Immature natural killer cell (primary cell): ENCODE measurements around the gene MRPL3. TPM values are rescaled to one million over a fixed set of nuclear protein-coding genes. Genes with fewer than 3 reads are reported as not detected.
"Not testable (repeated sequence)": the region's sequence is repeated elsewhere in the genome, so short reads cannot be mapped to it uniquely, and the experiment has no call there.

Experiments
- DNase-seq, 3 donors: peaks; one replicate each; pipeline ENCODE4 v3.0.0; 2022; ENCODE audit warnings: mixed read lengths in 1 of 3
- H3K27ac Mint-ChIP-seq, 6 donors: one replicate each; pipeline ENCODE4 v1.8.0; 2020; ENCODE audit warnings: mixed read lengths in 6 of 6, mild to moderate bottlenecking in 5 of 6, inconsistent platforms in 4 of 6, moderate library complexity in 3 of 6
- H3K27me3 Mint-ChIP-seq, 3 donors: one replicate each; pipeline ENCODE4 v1.8.0; 2020 to 2021; ENCODE audit warnings: low read depth in 3 of 3, mild to moderate bottlenecking in 3 of 3, mixed read lengths in 3 of 3, moderate library complexity in 3 of 3, inconsistent platforms in 1 of 3
- H3K36me3 Mint-ChIP-seq, 3 donors: one replicate each; pipeline ENCODE4 v1.8.0; 2020; ENCODE audit warnings: mixed read lengths in 3 of 3, inconsistent platforms in 2 of 3, mild to moderate bottlenecking in 2 of 3
- H3K4me1 Mint-ChIP-seq, 2 donors: one replicate each; pipeline ENCODE4 v1.8.0; 2020; ENCODE audit warnings: inconsistent platforms in 2 of 2, mild to moderate bottlenecking in 2 of 2, mixed read lengths in 2 of 2, moderate library complexity in 1 of 2
- H3K4me3 Mint-ChIP-seq, 5 donors: one replicate each; pipeline ENCODE4 v1.8.0; 2020; ENCODE audit warnings: mild to moderate bottlenecking in 5 of 5, mixed read lengths in 5 of 5, inconsistent platforms in 3 of 5, moderate library complexity in 3 of 5
- H3K9me3 Mint-ChIP-seq, 6 donors: one replicate each; pipeline ENCODE4 v1.8.0; 2020; ENCODE audit warnings: mild to moderate bottlenecking in 6 of 6, mixed read lengths in 6 of 6, inconsistent platforms in 4 of 6, moderate library complexity in 3 of 6
- polyA plus RNA-seq, 3 donors: library from polyadenylated mRNA; unstranded; fragments of 300-500 nt; fragmentation: Illumina TruSeq; gene quantifications; one replicate each; pipeline ENCODE4 v1.2.3, GENCODE V29; 2021

The MRPL3 gene
- polyA plus RNA-seq, 3 donors from 2014 or later = 63.5 to 101 (median 66.5) TPM

- Mint-ChIP-seq H3K27me3 (peaks cover 0 to 15% (median 0%) of the 10 kb centered on the region in 3 donors), H3K36me3 (no peaks in the 10 kb centered on the region), H3K27ac (no peak overlapping the region), H3K4me1 (no peaks in the 10 kb centered on the region), H3K4me3 (no peak overlapping the region), H3K9me3 (peaks cover 0 to 2% (median 0%) of the 10 kb centered on the region in 6 donors)
- DNase-seq = no peak
Observed at GRCh38 chr3:131535596-131535995, 32.8 kb upstream of the MRPL3 start.

- H3K27ac Mint-ChIP-seq = no peak overlapping the region
- H3K9me3 Mint-ChIP-seq = peaks cover 0 to 2% (median 0%) of the 10 kb centered on the region in 6 donors
- H3K4me1 Mint-ChIP-seq = no peaks in the 10 kb centered on the region
- peaks cover 0 to 15% (median 0%) of the 10 kb centered on the region in 3 donors for H3K27me3 Mint-ChIP-seq
- H3K4me3 Mint-ChIP-seq = no peak overlapping the region
- no peak for DNase-seq
- no peaks in the 10 kb centered on the region for H3K36me3 Mint-ChIP-seq
Observed at GRCh38 chr3:131535131-131535530, 32.4 kb upstream of the MRPL3 start.

- Mint-ChIP-seq H3K27me3 (peaks cover 2 to 18% (median 3%) of the 10 kb centered on the region in 3 donors), H3K4me3 (no peak overlapping the region), H3K9me3 (peaks cover 0 to 2% (median 0%) of the 10 kb centered on the region in 6 donors), H3K27ac (no peak overlapping the region), H3K4me1 (no peaks in the 10 kb centered on the region), H3K36me3 (no peaks in the 10 kb centered on the region)
- no peak for DNase-seq
Observed at GRCh38 chr3:131532645-131533044, 29.9 kb upstream of the MRPL3 start.

- DNase-seq = no peak
- H3K4me3 Mint-ChIP-seq = no peak overlapping the region
- no peaks in the 10 kb centered on the region for H3K4me1 Mint-ChIP-seq
- H3K27me3 Mint-ChIP-seq = peaks cover 5 to 12% (median 7%) of the 10 kb centered on the region in 3 donors
- H3K27ac Mint-ChIP-seq = no peak overlapping the region
- peaks cover 0 to under 1% (median 0%) of the 10 kb centered on the region in 6 donors for H3K9me3 Mint-ChIP-seq
- H3K36me3 Mint-ChIP-seq = no peaks in the 10 kb centered on the region
Observed at GRCh38 chr3:131530843-131531242, 28.1 kb upstream of the MRPL3 start.

GRCh38 chr3:131530388-131530787, 27.6 kb upstream of the MRPL3 start:
- Mint-ChIP-seq H3K27me3 (peaks cover 5 to 12% (median 7%) of the 10 kb centered on the region in 3 donors), H3K9me3 (no peaks in the 10 kb centered on the region), H3K36me3 (no peaks in the 10 kb centered on the region), H3K27ac (no peak overlapping the region), H3K4me1 (no peaks in the 10 kb centered on the region), H3K4me3 (no peak overlapping the region)
- DNase-seq = no peak

- no peaks in the 10 kb centered on the region for H3K9me3 Mint-ChIP-seq
- peaks cover 5 to 14% (median 7%) of the 10 kb centered on the region in 3 donors for H3K27me3 Mint-ChIP-seq
- no peak overlapping the region for H3K27ac Mint-ChIP-seq
- no peaks in the 10 kb centered on the region for H3K4me1 Mint-ChIP-seq
- no peaks in the 10 kb centered on the region for H3K36me3 Mint-ChIP-seq
- no peak for DNase-seq
- no peak overlapping the region for H3K4me3 Mint-ChIP-seq
Observed at GRCh38 chr3:131526801-131527347, 24.1 kb upstream of the MRPL3 start.

GRCh38 chr3:131518680-131519079, 15.9 kb upstream of the MRPL3 start:
- Mint-ChIP-seq H3K27ac (no peak overlapping the region), H3K27me3 (peaks cover 0 to 4% (median 3%) of the 10 kb centered on the region in 3 donors), H3K4me3 (no peak overlapping the region), H3K36me3 (peaks cover 0 to 3% (median 0%) of the 10 kb centered on the region in 3 donors), H3K4me1 (no peaks in the 10 kb centered on the region), H3K9me3 (peaks cover 0 to 5% (median 0%) of the 10 kb centered on the region in 6 donors)
- no peak for DNase-seq

- Mint-ChIP-seq H3K9me3 (no peaks in the 10 kb centered on the region), H3K27me3 (peaks cover 2 to 11% (median 6%) of the 10 kb centered on the region in 3 donors), H3K4me3 (no peak overlapping the region), H3K27ac (no peak overlapping the region), H3K4me1 (peaks cover 31 to 38% of the 10 kb centered on the region in 2 donors), H3K36me3 (no peaks in the 10 kb centered on the region)
- DNase-seq = no peak
Observed at GRCh38 chr3:131505421-131505820, 2.6 kb upstream of the MRPL3 start.

GRCh38 chr3:131503320-131503635, 507 bp upstream of the MRPL3 start:
- Mint-ChIP-seq H3K27me3 (peaks cover 2 to 11% (median 6%) of the 10 kb centered on the region in 3 donors), H3K36me3 (peaks cover 4 to 14% (median 6%) of the 10 kb centered on the region in 3 donors), H3K9me3 (no peaks in the 10 kb centered on the region), H3K4me1 (peaks cover 31 to 53% of the 10 kb centered on the region in 2 donors), H3K4me3 (peak overlapping the region; percentile 90 to 97 (median 93)), H3K27ac (peak overlapping the region; percentile 88 to 97 (median 94))
- DNase-seq = no peak

GRCh38 chr3:131501949-131502348, 822 bp downstream of the MRPL3 start:
- Mint-ChIP-seq H3K9me3 (no peaks in the 10 kb centered on the region), H3K4me1 (peaks cover 31 to 55% of the 10 kb centered on the region in 2 donors), H3K4me3 (peak overlapping the region; percentile 90 to 97 (median 93)), H3K36me3 (peaks cover 4 to 23% (median 6%) of the 10 kb centered on the region in 3 donors), H3K27me3 (peaks cover 2 to 10% (median 6%) of the 10 kb centered on the region in 3 donors), H3K27ac (peak overlapping the region; percentile 88 to 97 (median 94))
- DNase-seq = no peak

GRCh38 chr3:131494706-131495105, 8.1 kb downstream of the MRPL3 start:
- no peak for DNase-seq
- Mint-ChIP-seq H3K27ac (no peak overlapping the region), H3K9me3 (no peaks in the 10 kb centered on the region)

GRCh38 chr3:131491775-131492174, 11.0 kb downstream of the MRPL3 start:
- H3K36me3 Mint-ChIP-seq = peaks cover 4 to 28% (median 10%) of the 10 kb centered on the region in 3 donors
- peaks cover under 1 to 16% of the 10 kb centered on the region in 2 donors for H3K4me1 Mint-ChIP-seq
- no peaks in the 10 kb centered on the region for H3K9me3 Mint-ChIP-seq
- no peak overlapping the region for H3K4me3 Mint-ChIP-seq
- peaks cover 0 to 1% (median 1%) of the 10 kb centered on the region in 3 donors for H3K27me3 Mint-ChIP-seq
- no peak for DNase-seq
- no peak overlapping the region for H3K27ac Mint-ChIP-seq

More at GRCh38 chr3:131494706-131495105, 8.1 kb downstream of the MRPL3 start:
- H3K36me3 Mint-ChIP-seq = peaks cover 4 to 40% (median 10%) of the 10 kb centered on the region in 3 donors
- H3K4me3 Mint-ChIP-seq = no peak overlapping the region
- peaks cover 0 to 1% (median 1%) of the 10 kb centered on the region in 3 donors for H3K27me3 Mint-ChIP-seq
- peaks cover 0 to 26% of the 10 kb centered on the region in 2 donors for H3K4me1 Mint-ChIP-seq

GRCh38 chr3:131491084-131491483, 11.7 kb downstream of the MRPL3 start:
- no peak for DNase-seq
- no peak overlapping the region for H3K27ac Mint-ChIP-seq
- H3K27me3 Mint-ChIP-seq = peaks cover 0 to 1% (median 1%) of the 10 kb centered on the region in 3 donors
- no peaks in the 10 kb centered on the region for H3K9me3 Mint-ChIP-seq
- H3K4me1 Mint-ChIP-seq = peaks cover 4 to 17% of the 10 kb centered on the region in 2 donors
- no peak overlapping the region for H3K4me3 Mint-ChIP-seq
- H3K36me3 Mint-ChIP-seq = peaks cover 10 to 28% (median 16%) of the 10 kb centered on the region in 3 donors

GRCh38 chr3:131486545-131486944, 16.2 kb downstream of the MRPL3 start:
- H3K27me3 Mint-ChIP-seq, DNase-seq, H3K9me3 Mint-ChIP-seq: not testable (repeated sequence)
- H3K4me3 Mint-ChIP-seq = peak overlapping the region in 2 of 5 donors; percentile 1 to 10
- peak overlapping the region in 2 of 6 donors; percentile 12 to 43 for H3K27ac Mint-ChIP-seq
- H3K4me1 Mint-ChIP-seq = peaks cover 6 to 24% of the 10 kb centered on the region in 2 donors
- H3K36me3 Mint-ChIP-seq = peaks cover 11 to 23% (median 20%) of the 10 kb centered on the region in 3 donors

GRCh38 chr3:131485119-131485518, 17.7 kb downstream of the MRPL3 start:
- H3K27ac Mint-ChIP-seq = no peak overlapping the region
- no peaks in the 10 kb centered on the region for H3K9me3 Mint-ChIP-seq
- H3K4me1 Mint-ChIP-seq = peaks cover 6 to 24% of the 10 kb centered on the region in 2 donors
- peaks cover 12 to 23% (median 21%) of the 10 kb centered on the region in 3 donors for H3K36me3 Mint-ChIP-seq
- no peaks in the 10 kb centered on the region for H3K27me3 Mint-ChIP-seq
- DNase-seq = no peak
- H3K4me3 Mint-ChIP-seq = no peak overlapping the region
